H1 (cell line): ENCODE measurements around the gene KLHL5. TPM values are rescaled to one million over a fixed set of nuclear protein-coding genes. Genes with fewer than 3 reads are reported as not detected.

Experiments
- CTCF ChIA-PET: fragments of 300-600 bp; sonication (Branson Sonifier 250); formaldehyde crosslinking; loops from one replicate; lab custom pipeline; 2021; ENCODE audit not compliant: partially characterized antibody; lab: Charles Lee
- POLR2A ChIA-PET: fragments of 300-600 bp; sonication (Branson Sonifier 250); formaldehyde crosslinking; loops from one replicate; lab custom pipeline; 2021; ENCODE audit warnings: inconsistent platforms; ENCODE audit not compliant: partially characterized antibody; lab: Charles Lee
- DNase-seq, 2 experiments: peaks; one replicate each; pipeline versions ENCODE4 v3.0.0 to v3.0.0-alpha.2; 2010 to 2022; ENCODE audit warnings: low spot score in 2 of 2, low read depth in 1 of 2, mixed read lengths in 1 of 2
- FAIRE-seq: peaks from 2 replicates; lab custom pipeline; 2011; peaks lifted over from hg19 to GRCh38; lab: Jason Lieb, UNC
- H2AFZ ChIP-seq: 2 replicates; pipeline ENCODE4 v1.8.1; 2012; ENCODE audit warnings: low read length, inconsistent platforms
- H2AK5ac ChIP-seq: 2 replicates; pipeline ENCODE4 v1.6.1; 2013; ENCODE audit warnings: low read depth, low read length
- H2BK120ac ChIP-seq: replicated peaks from 2 replicates; pipeline ENCODE3; 2013; ENCODE audit warnings: low read depth, low read length, inconsistent platforms
- H2BK12ac ChIP-seq: 2 replicates; pipeline ENCODE4 v1.6.1; 2013; ENCODE audit warnings: low read depth, low read length
- H2BK15ac ChIP-seq: 2 replicates; pipeline ENCODE4 v1.6.1; 2013; ENCODE audit warnings: low read length
- H2BK20ac ChIP-seq: 2 replicates; pipeline ENCODE4 v1.6.1; 2013; ENCODE audit warnings: low read length
- H2BK5ac ChIP-seq: 2 replicates; pipeline ENCODE4 v1.6.1; 2013; ENCODE audit warnings: low read depth, low read length
- H3K14ac ChIP-seq: 2 replicates; pipeline ENCODE4 v1.6.1; 2013; ENCODE audit warnings: inconsistent platforms; ENCODE audit not compliant: insufficient read length
- H3K18ac ChIP-seq: 2 replicates; pipeline ENCODE4 v1.6.1; 2013; ENCODE audit warnings: low read length; ENCODE audit errors: extremely low read depth
- H3K23ac ChIP-seq: 2 replicates; pipeline ENCODE4 v1.6.1; 2013; ENCODE audit warnings: inconsistent platforms; ENCODE audit not compliant: insufficient read length
- H3K23me2 ChIP-seq: 2 replicates; pipeline ENCODE4 v1.6.1; 2013; ENCODE audit warnings: low read depth, low read length
- H3K27ac ChIP-seq: 2 replicates; pipeline ENCODE4 v1.6.1; 2011; ENCODE audit warnings: low read depth, low read length, inconsistent platforms
- H3K27me3 ChIP-seq, 4 experiments: replicated peaks in 1 of 4; 1 replicate in 1 of 4; 2 replicates in 3 of 4; pipeline versions ENCODE4 v1.6.1 to v1.8.1; 2011 to 2013; ENCODE audit warnings: low read length in 3 of 4, mild to moderate bottlenecking in 3 of 4, inconsistent platforms in 2 of 4, mixed read lengths in 2 of 4, moderate library complexity in 1 of 4; ENCODE audit not compliant: control insufficient read depth in 3 of 4, insufficient read depth in 3 of 4; ENCODE audit errors: extremely low read depth in 1 of 4
- H3K36me3 ChIP-seq, 4 experiments: 2 replicates each; pipeline versions ENCODE4 v1.6.1 to v1.8.1; 2011 to 2013; ENCODE audit warnings: mild to moderate bottlenecking in 4 of 4, low read length in 3 of 4, moderate library complexity in 2 of 4, control low read depth in 1 of 4, inconsistent platforms in 1 of 4; ENCODE audit not compliant: insufficient read depth in 4 of 4, control insufficient read depth in 2 of 4
- H3K4ac ChIP-seq: replicated peaks from 2 replicates; pipeline ENCODE3; 2013; ENCODE audit warnings: low read length, low read depth, mixed read lengths, inconsistent platforms; ENCODE audit not compliant: insufficient read length
- H3K4me1 ChIP-seq, 4 experiments: replicated peaks in 1 of 4; 1 replicate in 1 of 4; 2 replicates in 3 of 4; pipeline versions ENCODE4 v1.6.1 to v1.8.1; 2011 to 2013; ENCODE audit warnings: low read length in 3 of 4, inconsistent platforms in 2 of 4, mixed read lengths in 1 of 4; ENCODE audit not compliant: insufficient read depth in 4 of 4, control insufficient read depth in 3 of 4
- H3K4me2 ChIP-seq, 2 experiments: 2 replicates each; pipeline versions ENCODE4 v1.6.1 to v1.8.1; 2011 to 2013; ENCODE audit warnings: low read depth in 2 of 2, low read length in 2 of 2, control low read depth in 1 of 2, inconsistent platforms in 1 of 2, mild to moderate bottlenecking in 1 of 2; ENCODE audit not compliant: insufficient read depth in 1 of 2
- H3K4me3 ChIP-seq, 4 experiments: fragments of 200-600, 300-600 bp in 1 of 4; sonication (generic), shearing (Covaris generic), sonication (Bioruptor Twin) in 1 of 4; 2 replicates each; pipeline versions ENCODE4 v1.5.1 to v1.8.1; 2011 to 2016; ENCODE audit warnings: low read length in 4 of 4, low read depth in 3 of 4, control low read depth in 2 of 4, inconsistent platforms in 2 of 4, mild to moderate bottlenecking in 2 of 4, mixed read lengths in 1 of 4, moderate library complexity in 1 of 4; ENCODE audit not compliant: insufficient read depth in 2 of 4; ENCODE audit errors: extremely low read depth in 1 of 4
- H3K56ac ChIP-seq: replicated peaks from 2 replicates; pipeline ENCODE3; 2013; ENCODE audit warnings: low read depth, mild to moderate bottlenecking, mixed read lengths, low read length, inconsistent platforms; ENCODE audit not compliant: insufficient read length
- H3K79me1 ChIP-seq: 2 replicates; pipeline ENCODE4 v1.6.1; 2013; ENCODE audit warnings: low read depth, low read length, control low read depth
- H3K79me2 ChIP-seq, 2 experiments: 2 replicates each; pipeline versions ENCODE4 v1.6.1 to v1.8.1; 2012 to 2013; ENCODE audit warnings: low read length in 2 of 2, mild to moderate bottlenecking in 2 of 2, inconsistent platforms in 1 of 2; ENCODE audit not compliant: insufficient read depth in 2 of 2, control insufficient read depth in 1 of 2
- H3K9ac ChIP-seq, 4 experiments: replicated peaks in 1 of 4; 1 replicate in 1 of 4; 2 replicates in 3 of 4; pipeline versions ENCODE4 v1.6.1 to v1.8.1; 2011 to 2013; ENCODE audit warnings: low read depth in 3 of 4, low read length in 3 of 4, control low read depth in 2 of 4, mild to moderate bottlenecking in 2 of 4, moderate library complexity in 2 of 4, inconsistent platforms in 1 of 4; ENCODE audit errors: extremely low read depth in 1 of 4
- H3K9me3 ChIP-seq, 2 experiments: 2 replicates each; pipeline versions ENCODE4 v1.6.1 to v1.8.1; 2012 to 2013; ENCODE audit warnings: mild to moderate bottlenecking in 2 of 2, moderate library complexity in 2 of 2, control low read depth in 1 of 2, inconsistent platforms in 1 of 2, low read depth in 1 of 2, low read length in 1 of 2, mixed read lengths in 1 of 2; ENCODE audit not compliant: insufficient read depth in 2 of 2
- H4K20me1 ChIP-seq, 2 experiments: replicated peaks in 1 of 2; 2 replicates each; pipeline versions ENCODE3 to v1.8.1; 2011 to 2013; ENCODE audit warnings: inconsistent platforms in 2 of 2, low read length in 2 of 2, mild to moderate bottlenecking in 1 of 2; ENCODE audit not compliant: insufficient read depth in 2 of 2, control insufficient read depth in 1 of 2
- H4K5ac ChIP-seq: 2 replicates; pipeline ENCODE4 v1.6.1; 2013; ENCODE audit warnings: low read length, low read depth, mixed read lengths, inconsistent platforms; ENCODE audit not compliant: insufficient read length
- H4K8ac ChIP-seq: 2 replicates; pipeline ENCODE4 v1.8.0; 2013; ENCODE audit warnings: mild to moderate bottlenecking, moderate library complexity, low read length, inconsistent platforms; ENCODE audit not compliant: insufficient read depth; ENCODE audit errors: extremely low read depth
- H4K91ac ChIP-seq: replicated peaks from 2 replicates; pipeline ENCODE3; 2013; ENCODE audit warnings: low read length, mixed read lengths, inconsistent platforms; ENCODE audit not compliant: insufficient read length
- CBX8 ChIP-seq: fragments of 300-800, 300-1000 bp; sonication (generic); IDR thresholded peaks from 2 replicates; pipeline ENCODE4 v1.7.1; 2016; ENCODE audit warnings: low read depth, low read length, borderline replicate concordance
- FOSL1 ChIP-seq: IDR thresholded peaks from 2 replicates; pipeline ENCODE4 v1.6.1; 2011; ENCODE audit warnings: mild to moderate bottlenecking, low read depth, low read length, moderate library complexity; ENCODE audit not compliant: insufficient read depth
- HDAC2 ChIP-seq, 2 experiments: fragments of 300-600 bp in 1 of 2; sonication (generic) in 1 of 2; IDR thresholded peaks; 2 replicates each; pipeline ENCODE4 v1.6.1; 2011 to 2012; ENCODE audit warnings: low read depth in 2 of 2, low read length in 2 of 2, mild to moderate bottlenecking in 2 of 2, moderate library complexity in 2 of 2, borderline replicate concordance in 1 of 2, inconsistent platforms in 1 of 2
- HDAC6 ChIP-seq: IDR thresholded peaks from one replicate; pipeline ENCODE4 v1.7.1; 2012; ENCODE audit warnings: low read depth, mild to moderate bottlenecking, inconsistent platforms, low read length, moderate library complexity
- JUND ChIP-seq: IDR thresholded peaks from 2 replicates; pipeline ENCODE4 v1.6.1; 2011; ENCODE audit warnings: mild to moderate bottlenecking, improper control_type of control experiment, low read length
- MAFK ChIP-seq: IDR thresholded peaks from 2 replicates; pipeline ENCODE4 v1.6.1; 2012; ENCODE audit warnings: low read depth, mild to moderate bottlenecking, improper control_type of control experiment, low read length
- NRF1 ChIP-seq: IDR thresholded peaks from 2 replicates; pipeline ENCODE4 v1.6.1; 2011; ENCODE audit warnings: mild to moderate bottlenecking, low read depth, low read length, improper control_type of control experiment
- RAD21 ChIP-seq, 2 experiments: IDR thresholded peaks in 1 of 2; conservative IDR thresholded peaks in 1 of 2; 2 replicates each; pipeline ENCODE4 v1.6.1; 2011; ENCODE audit warnings: low read depth in 2 of 2, low read length in 2 of 2, improper control_type of control experiment in 1 of 2, inconsistent platforms in 1 of 2, mild to moderate bottlenecking in 1 of 2, moderate library complexity in 1 of 2
- SAP30 ChIP-seq: fragments of 300-600 bp; sonication (generic); IDR thresholded peaks from 2 replicates; pipeline ENCODE4 v1.7.1; 2012; ENCODE audit warnings: low read length, moderate library complexity, mild to moderate bottlenecking, inconsistent platforms; ENCODE audit not compliant: insufficient read depth, insufficient replicate concordance
- SP2 ChIP-seq: IDR thresholded peaks from 2 replicates; pipeline ENCODE4 v1.6.1; 2012; ENCODE audit warnings: mild to moderate bottlenecking, low read length, inconsistent platforms
- SP4 ChIP-seq: IDR thresholded peaks from 2 replicates; pipeline ENCODE4 v1.6.1; 2012; ENCODE audit warnings: low read length, inconsistent platforms
- TAF7 ChIP-seq: optimal IDR thresholded peaks from 2 replicates; pipeline ENCODE3; 2011; ENCODE audit warnings: low read depth, mild to moderate bottlenecking, inconsistent platforms, low read length, moderate library complexity, borderline replicate concordance
- YY1 ChIP-seq: IDR thresholded peaks from 2 replicates; pipeline ENCODE4 v1.6.1; 2011; ENCODE audit warnings: low read depth, mild to moderate bottlenecking, low read length
- polyA plus RNA-seq, 7 experiments: library from polyadenylated mRNA; depleted of rRNA in 3 of 7; stranded (reverse) in 5 of 7; unstranded in 2 of 7; fragments of >200 nt in 5 of 7; fragments of 200-250 nt in 2 of 7; gene quantifications; 1 replicate in 5 of 7; 2 replicates in 1 of 7; 4 replicates in 1 of 7; pipeline versions ENCODE4 v1.2.1 to v1.2.3, GENCODE V29; 2011 to 2013; ENCODE audit warnings: missing spikeins in 2 of 7, mixed read lengths in 2 of 7
- total RNA-seq: library from RNA; stranded (reverse); fragmentation: NEBNext Ultra II Directional; extraction: Animal tissue kit (Norgen Biotek cat#: 25700); gene quantifications from 2 replicates; pipeline ENCODE4 v1.2.1, GENCODE V29; 2021

Gene KLHL5
- total and polyA plus RNA-seq, 2 of the 8 experiments (the other 6 are each of a cell fraction or from before 2014, with no cell fraction given), result 13.0 to 23.6 TPM

GRCh38 chr4:39029752-39030694, 32.0 kb upstream of the KLHL5 start:
- H2BK15ac ChIP-seq, result no peak overlapping the region
- no peak overlapping the region for H2AK5ac ChIP-seq
- H3K27me3 ChIP-seq, result no peaks in the 10 kb centered on the region
- H2BK12ac ChIP-seq, result no peak overlapping the region
- no peak for DNase-seq
- no peak overlapping the region for H2BK120ac ChIP-seq
- H3K79me1 ChIP-seq, result no peaks in the 10 kb centered on the region
- no peak overlapping the region for H3K4me3 ChIP-seq
- no peak overlapping the region for H3K4ac ChIP-seq
- no peaks in the 10 kb centered on the region for H3K23me2 ChIP-seq
- H3K79me2 ChIP-seq, result no peaks in the 10 kb centered on the region
- no peak overlapping the region for H4K8ac ChIP-seq
- no peak overlapping the region for H3K9ac ChIP-seq
- no peak overlapping the region for H3K18ac ChIP-seq
- CTCF ChIA-PET, result interaction anchor here (1.0 to 1.4 kb wide), 2 partner anchors 12 to 77 kb away, joined by 3 to 7 read pairs; no protein-coding TSS in a partner anchor
- FAIRE-seq, result no peak
- H4K20me1 ChIP-seq, result no peaks in the 10 kb centered on the region
- H3K9me3 ChIP-seq, result no peaks in the 10 kb centered on the region
- no peak overlapping the region for H2BK5ac ChIP-seq
- H3K4me1 ChIP-seq, result no peaks in the 10 kb centered on the region
- no peak overlapping the region for H4K5ac ChIP-seq
- no peak overlapping the region for H3K56ac ChIP-seq
- H3K27ac ChIP-seq, result no peak overlapping the region
- no peak overlapping the region for H3K4me2 ChIP-seq
- H4K91ac ChIP-seq, result no peak overlapping the region
- H3K36me3 ChIP-seq, result no peaks in the 10 kb centered on the region
- POLR2A ChIA-PET, result no interaction called here
- no peak overlapping the region for H3K14ac ChIP-seq
- H2AFZ ChIP-seq, result peak overlapping the region; percentile 14; the same call in 1 of the 2 replicates
- H2BK20ac ChIP-seq, result no peak overlapping the region
- H3K23ac ChIP-seq, result no peak overlapping the region
- TF ChIP-seq FOSL1 (no peak), SP4 (no peak), CBX8 (no peak), TAF7 (no peak), SP2 (no peak), JUND (no peak), RAD21 (IDR thresholded peaks at IDR 0.05 in 1 of 2, conservative IDR thresholded peaks at IDR 0.05 in 1 of 2; ENCODE audit: low read depth in 2 of 2, low read length in 2 of 2) (no peak), MAFK (no peak), NRF1 (no peak), SAP30 (no peak), YY1 (no peak), HDAC6 (no peak), HDAC2 (IDR thresholded peaks at IDR 0.05; ENCODE audit: borderline replicate concordance in 1 of 2, low read depth in 2 of 2, low read length in 2 of 2) (no peak)
